Measurements from ENCODE around the gene CHD6. TPM values are rescaled to one million over a fixed set of nuclear protein-coding genes. Genes with fewer than 3 reads are reported as not detected.
A peak's percentile ranks its signal among the peaks of the same experiment; 100 is the strongest.

The CHD6 gene
- total RNA-seq, 1 experiment from 2014 or later, result 98.5 TPM

GRCh38 chr20:41532935-41533334 lies 85.2 kb downstream of the CHD6 start:
- no peaks in the 10 kb centered on the region for H3K9me3 Mint-ChIP-seq (ENCODE audit: low read depth, unreplicated experiment)
- intact Hi-C loops (cut with micrococcal nuclease; ENCODE audit: unreplicated experiment), result no loop called here
- no peak overlapping the region for H3K4me3 Mint-ChIP-seq (ENCODE audit: low read depth, unreplicated experiment)
- H3K27ac Mint-ChIP-seq (ENCODE audit: unreplicated experiment), result no peak overlapping the region
- CTCF ChIA-PET, result interaction anchor here (0.6 kb wide), 1 partner anchor 156 kb away, joined by 3 read pairs; no protein-coding TSS in a partner anchor
- BruUV-seq (replicated peaks), result TSS peak; percentile 90
- H3K4me1 Mint-ChIP-seq (ENCODE audit: low read depth, unreplicated experiment), result no peaks in the 10 kb centered on the region
- DNase-seq, result no peak
- H3K36me3 Mint-ChIP-seq (ENCODE audit: insufficient read depth, unreplicated experiment), result no peaks in the 10 kb centered on the region
- TF ChIP-seq CTCF (IDR thresholded peaks at IDR 0.05; ENCODE audit: unreplicated experiment), result no peak
- H3K27me3 Mint-ChIP-seq (ENCODE audit: unreplicated experiment), result no peaks in the 10 kb centered on the region

- no TSS peak for BruUV-seq (replicated peaks)
These were observed 86.5 kb downstream of the CHD6 start for GRCh38 chr20:41531518-41532275.

GRCh38 chr20:41530923-41531322 lies 87.3 kb downstream of the CHD6 start:
- H3K27me3 Mint-ChIP-seq (ENCODE audit: unreplicated experiment), result no peaks in the 10 kb centered on the region
- CTCF ChIA-PET, result no interaction called here
- intact Hi-C loops (cut with micrococcal nuclease; ENCODE audit: unreplicated experiment), result no loop called here
- H3K27ac Mint-ChIP-seq (ENCODE audit: unreplicated experiment), result no peak overlapping the region
- H3K36me3 Mint-ChIP-seq (ENCODE audit: insufficient read depth, unreplicated experiment), result no peaks in the 10 kb centered on the region
- H3K9me3 Mint-ChIP-seq (ENCODE audit: low read depth, unreplicated experiment), result no peaks in the 10 kb centered on the region
- no TSS peak for BruUV-seq (replicated peaks)
- no peak overlapping the region for H3K4me3 Mint-ChIP-seq (ENCODE audit: low read depth, unreplicated experiment)
- DNase-seq, result no peak
- peaks cover 5% of the 10 kb centered on the region for H3K4me1 Mint-ChIP-seq (ENCODE audit: low read depth, unreplicated experiment)
- no peak for TF ChIP-seq CTCF (IDR thresholded peaks at IDR 0.05; ENCODE audit: unreplicated experiment)

More at GRCh38 chr20:41531518-41532275, 86.5 kb downstream of the CHD6 start:
- Mint-ChIP-seq H3K4me3 (ENCODE audit: low read depth, unreplicated experiment) (no peak overlapping the region), H3K4me1 (ENCODE audit: low read depth, unreplicated experiment) (no peaks in the 10 kb centered on the region), H3K27me3 (ENCODE audit: unreplicated experiment) (no peaks in the 10 kb centered on the region), H3K27ac (ENCODE audit: unreplicated experiment) (no peak overlapping the region), H3K9me3 (ENCODE audit: low read depth, unreplicated experiment) (no peaks in the 10 kb centered on the region), H3K36me3 (ENCODE audit: insufficient read depth, unreplicated experiment) (no peaks in the 10 kb centered on the region)
- intact Hi-C loops (cut with micrococcal nuclease; ENCODE audit: unreplicated experiment), result no loop called here
- no peak for TF ChIP-seq CTCF (IDR thresholded peaks at IDR 0.05; ENCODE audit: unreplicated experiment)
- CTCF ChIA-PET, result no interaction called here
- no peak for DNase-seq

GRCh38 chr20:41526327-41526726 lies 91.8 kb downstream of the CHD6 start:
- CTCF ChIA-PET, result interaction anchor here (0.5 kb wide), 1 partner anchor 1932 kb away, joined by 4 read pairs; no protein-coding TSS in a partner anchor
- no peak for DNase-seq
- Mint-ChIP-seq H3K4me1 (ENCODE audit: low read depth, unreplicated experiment) (peaks cover 20% of the 10 kb centered on the region), H3K36me3 (ENCODE audit: insufficient read depth, unreplicated experiment) (no peaks in the 10 kb centered on the region), H3K27ac (ENCODE audit: unreplicated experiment) (no peak overlapping the region), H3K4me3 (ENCODE audit: low read depth, unreplicated experiment) (no peak overlapping the region), H3K9me3 (ENCODE audit: low read depth, unreplicated experiment) (no peaks in the 10 kb centered on the region), H3K27me3 (ENCODE audit: unreplicated experiment) (no peaks in the 10 kb centered on the region)
- intact Hi-C loops (cut with micrococcal nuclease; ENCODE audit: unreplicated experiment), result loop anchor here (5.0 kb wide), 1 partner anchor 36 kb away; no protein-coding TSS in a partner anchor
- TF ChIP-seq CTCF (IDR thresholded peaks at IDR 0.05; ENCODE audit: unreplicated experiment), result no peak
- BruUV-seq (replicated peaks), result no TSS peak

All from Calu3 (cell line).